ENCODE measurements around the gene CYP17A1.

Gene CYP17A1

DNA sequence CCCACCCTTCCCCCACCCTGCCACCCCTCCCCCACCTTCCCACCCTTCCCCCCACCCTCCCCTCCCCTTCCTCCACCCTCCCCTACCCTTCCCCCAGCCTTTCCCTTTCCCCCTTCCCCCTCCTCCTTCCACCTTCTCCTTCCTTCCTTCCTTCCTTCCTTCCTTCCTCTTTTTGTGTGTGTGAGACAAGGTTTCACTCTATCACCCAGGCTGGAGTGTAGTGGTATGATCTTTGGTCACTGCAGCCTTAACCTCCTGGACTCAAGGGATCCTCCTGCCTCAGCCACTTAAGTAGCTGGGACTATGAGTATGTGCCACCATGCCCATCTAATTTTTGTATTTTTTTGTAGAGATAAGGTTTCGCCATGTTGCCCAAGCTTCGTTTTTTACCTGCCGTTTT lies 35.2 kb downstream of the CYP17A1 start:
- peak; percentile 27 for DNase-seq

DNA sequence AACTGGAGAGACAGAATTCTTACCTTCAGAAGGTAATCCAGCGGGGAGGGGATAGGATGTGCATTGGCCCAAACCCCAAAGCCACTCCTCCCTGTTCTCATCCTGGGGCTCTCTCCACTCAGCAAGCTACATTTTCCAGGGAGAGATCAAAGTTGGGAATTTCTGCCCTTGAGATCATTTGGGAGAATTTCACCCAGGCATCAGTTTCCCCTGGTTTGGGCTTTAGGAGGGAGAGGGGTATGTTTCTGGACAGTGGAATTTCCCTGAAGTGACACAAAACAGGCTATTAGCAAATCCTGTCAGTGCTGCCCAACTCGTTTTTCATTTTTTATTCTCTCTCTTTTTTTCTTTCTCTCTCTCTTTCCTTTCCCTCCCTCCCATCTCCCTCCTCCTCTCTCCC lies 35.7 kb downstream of the CYP17A1 start:
- DNase-seq = no peak

DNA sequence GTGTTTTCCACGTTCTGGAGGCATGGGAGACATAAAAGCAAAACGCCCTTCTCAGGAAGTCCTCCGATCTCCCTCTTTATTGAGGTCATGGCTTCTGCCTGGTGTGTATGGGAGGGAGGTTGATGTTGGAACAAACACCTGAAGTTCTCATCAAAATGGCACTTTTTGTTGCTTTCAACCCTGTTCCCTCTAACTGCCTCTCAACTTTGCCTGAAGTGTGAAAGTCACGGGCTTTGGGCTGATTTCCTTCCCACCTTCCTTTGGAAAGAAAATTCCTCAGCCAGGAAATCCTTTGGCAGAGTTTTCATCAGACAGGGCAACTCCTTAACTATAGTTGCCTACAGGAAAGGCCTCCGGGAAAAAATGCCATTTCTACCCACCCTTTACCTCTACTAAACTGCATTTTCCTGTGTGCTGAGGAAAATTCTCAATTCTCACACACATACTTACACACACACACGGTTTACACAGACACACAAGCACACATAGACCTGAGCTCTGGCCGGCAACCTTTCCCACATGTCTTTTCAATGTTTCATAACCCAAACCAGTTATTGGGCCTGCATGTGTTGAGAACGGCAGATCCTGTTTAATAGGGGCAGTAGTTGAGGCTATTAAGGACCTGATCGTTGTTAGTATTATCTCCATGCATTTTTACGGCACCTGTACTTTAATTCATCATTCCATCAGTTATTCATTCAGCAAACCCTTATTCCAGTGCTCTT lies 36.4 kb downstream of the CYP17A1 start:
- DNase-seq = no peak

DNA sequence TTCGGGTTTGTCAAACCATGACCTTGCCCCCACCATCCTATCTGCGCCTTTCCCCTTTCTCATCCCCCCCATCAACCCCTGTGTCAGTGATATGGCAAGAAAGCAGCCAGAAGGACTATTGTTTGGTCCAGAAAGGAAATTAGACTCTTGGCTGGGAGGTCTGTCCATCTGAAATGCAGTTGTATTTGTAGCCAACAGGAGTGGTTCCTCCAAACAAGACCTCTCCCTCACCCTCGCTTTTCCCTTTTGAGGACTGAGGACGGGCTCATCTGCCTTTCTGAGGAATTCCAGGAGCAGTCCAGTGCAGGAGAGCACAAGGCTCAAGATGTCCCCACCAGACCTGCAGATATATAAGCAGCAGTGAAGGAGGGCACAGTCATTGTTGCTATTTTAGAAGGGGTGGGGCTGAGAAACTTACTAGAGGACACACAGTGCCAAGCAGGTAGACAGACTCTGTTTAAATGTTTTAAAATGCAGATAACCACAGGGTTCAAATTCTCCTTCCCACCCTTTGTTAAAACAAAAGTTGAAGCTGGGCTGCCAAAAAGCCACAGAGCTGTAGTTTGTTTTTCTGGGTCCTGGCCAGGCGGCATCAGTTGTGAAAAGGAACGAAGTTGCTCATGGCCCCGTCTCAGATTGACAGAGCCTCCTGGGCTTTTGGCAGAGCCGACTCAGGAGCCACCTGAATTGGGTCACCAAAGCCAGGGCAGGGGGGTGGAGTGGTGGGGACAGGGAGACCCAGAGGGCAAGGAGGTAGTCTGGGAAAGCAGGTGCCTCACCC lies 37.3 kb downstream of the CYP17A1 start:
- DNase-seq = no peak

DNA sequence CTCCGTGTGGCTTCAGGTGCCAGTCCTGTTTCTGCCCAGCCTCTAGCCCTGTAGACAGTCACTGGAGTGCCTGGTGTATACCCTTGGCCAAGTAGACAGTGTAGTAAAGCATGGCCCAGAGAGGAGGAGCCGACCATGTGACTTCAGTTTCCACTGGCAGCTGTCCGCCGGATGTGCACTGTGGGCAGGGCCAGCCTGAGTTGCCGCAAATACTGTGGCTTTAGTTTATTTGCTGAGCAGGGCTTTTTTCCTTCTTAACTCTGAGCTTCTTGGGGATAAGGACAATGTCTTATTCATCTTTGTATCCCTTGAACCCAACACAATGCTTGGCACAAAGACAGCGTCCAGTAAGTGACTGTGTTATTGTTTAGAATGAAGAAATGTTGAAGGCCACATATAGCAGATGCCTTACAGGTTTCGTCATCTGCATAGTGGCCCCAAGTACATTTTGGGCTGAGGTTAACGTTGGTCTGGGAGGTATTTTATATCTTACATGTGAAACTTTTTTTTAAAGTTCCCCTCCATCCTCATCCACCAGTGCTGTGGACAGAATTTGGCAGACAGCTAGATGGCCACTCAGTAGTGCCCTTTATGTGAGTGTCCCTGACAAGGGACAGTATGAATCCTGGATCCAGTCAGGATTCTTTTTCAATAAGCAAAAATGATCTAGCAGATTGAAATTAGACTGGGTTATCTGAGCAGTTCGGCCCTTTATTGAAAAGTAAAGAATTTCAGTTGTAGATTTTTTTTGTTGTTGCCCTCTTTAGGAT lies 40.6 kb downstream of the CYP17A1 start:
- peak; percentile 90 for DNase-seq

DNA sequence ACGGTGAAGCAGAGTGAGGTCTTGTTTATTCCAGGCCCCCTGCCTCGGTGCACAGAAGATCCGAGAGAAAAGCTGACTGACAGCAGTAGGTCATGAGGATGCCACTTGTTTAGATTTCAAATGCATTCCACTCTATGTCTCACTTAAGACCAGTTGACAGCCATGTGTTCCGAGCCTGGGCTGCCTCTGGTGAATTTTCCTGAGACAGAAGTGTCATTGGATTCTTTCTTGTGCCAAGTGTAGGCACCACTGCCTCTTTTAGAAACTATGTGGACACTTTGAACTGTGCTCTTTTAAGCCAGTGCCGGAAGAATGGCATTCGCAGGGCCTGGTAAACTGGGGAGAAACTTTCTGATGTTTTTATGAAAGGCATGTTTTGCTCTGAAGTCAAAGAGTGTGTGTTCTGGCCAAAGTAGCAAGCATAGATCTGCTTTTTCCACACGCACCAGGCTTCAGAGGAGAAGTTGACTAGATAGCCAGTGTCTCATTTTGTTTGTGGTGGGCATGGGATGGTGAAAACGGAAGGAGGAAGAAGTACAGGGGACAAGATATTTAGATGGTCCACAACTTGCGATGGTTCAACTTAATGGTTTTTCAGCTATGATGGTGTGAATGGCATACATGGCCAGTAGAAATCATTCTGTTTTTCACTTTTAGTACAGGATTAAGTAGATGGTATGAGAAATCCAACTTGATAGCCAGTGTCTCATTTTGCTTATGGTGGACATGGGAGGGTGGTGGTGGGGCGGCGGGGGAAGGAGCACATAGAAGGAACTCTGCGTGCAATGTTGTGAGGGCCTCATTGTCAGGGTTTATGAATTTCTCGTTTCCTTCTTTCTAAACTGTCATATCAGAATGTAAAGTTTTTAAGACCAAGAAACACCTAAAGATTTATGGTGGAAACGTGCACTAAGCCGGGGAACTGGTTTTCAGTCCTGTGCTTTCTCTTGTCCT lies 41.5 kb downstream of the CYP17A1 start:
- peak; percentile 80 for DNase-seq

DNA sequence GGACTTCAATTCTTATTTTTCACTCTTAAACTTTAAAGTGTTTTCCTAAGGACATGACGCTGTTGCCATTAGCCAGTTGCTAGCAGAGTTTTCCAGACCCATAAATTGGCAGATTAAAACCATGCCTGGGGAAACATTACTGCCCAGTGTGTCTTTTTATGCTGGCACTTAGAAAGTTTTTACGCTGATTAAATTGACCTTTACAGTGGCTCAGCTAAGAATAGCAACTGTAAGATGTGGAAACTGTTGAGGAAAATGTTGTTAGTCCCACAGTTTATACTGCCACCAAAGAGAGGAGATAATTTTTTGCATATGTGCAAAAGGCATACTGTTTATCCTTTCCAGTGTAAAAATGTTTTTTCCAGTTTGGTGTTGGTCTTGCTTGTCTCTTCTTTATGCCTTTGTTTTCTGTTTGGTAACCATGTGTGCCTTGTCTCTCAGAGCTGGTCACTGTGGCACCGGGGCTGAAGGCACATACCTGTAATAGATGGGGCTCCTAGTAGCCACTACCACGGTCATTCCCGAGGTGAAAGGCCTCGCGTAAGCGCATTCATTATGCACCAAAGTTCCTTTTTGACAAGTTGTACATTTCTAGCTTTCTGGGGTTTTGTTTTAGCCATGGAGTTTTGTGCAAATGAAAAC lies 45.3 kb downstream of the CYP17A1 start:
- DNase-seq = no peak

DNA sequence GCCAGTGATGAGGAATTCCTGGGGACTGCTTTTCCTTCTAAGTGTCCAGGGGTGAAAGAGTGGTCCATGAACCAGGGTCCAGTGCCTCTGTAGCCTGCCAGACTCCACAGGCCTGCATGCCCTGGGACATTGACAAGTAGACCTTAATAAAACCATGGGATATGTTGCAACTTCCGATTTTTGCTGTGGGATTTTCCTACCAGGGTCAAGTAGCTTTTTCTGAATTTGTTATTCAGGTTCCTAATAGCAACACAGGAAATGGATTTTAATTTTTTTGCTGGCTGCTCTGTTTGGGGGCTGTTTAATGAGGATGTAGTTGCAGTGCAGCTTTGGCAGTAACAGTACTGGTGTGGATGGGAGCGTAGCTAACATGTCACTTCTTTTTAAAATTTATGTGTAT lies 51.4 kb downstream of the CYP17A1 start:
- DNase-seq = peak; percentile 91

DNA sequence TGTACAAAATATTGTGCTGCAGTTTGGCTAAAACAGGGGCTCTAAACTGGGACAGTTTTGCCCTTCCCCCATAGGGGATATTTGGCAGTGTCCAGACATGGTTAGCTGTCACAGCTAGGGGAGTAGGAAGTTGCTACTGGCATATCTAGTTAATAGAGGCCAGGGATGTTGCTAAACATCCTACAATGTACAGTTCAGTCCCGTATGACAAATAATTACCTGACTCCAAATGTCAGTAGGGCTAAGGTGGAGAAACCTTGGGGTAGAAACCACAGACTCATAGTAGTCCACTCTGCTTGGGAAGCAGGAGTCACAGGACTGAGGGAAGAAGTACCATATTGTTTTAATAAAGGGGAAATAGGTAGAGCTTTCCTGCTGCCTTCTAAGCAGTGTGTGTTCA lies 53.6 kb downstream of the CYP17A1 start:
- no peak for DNase-seq

DNA sequence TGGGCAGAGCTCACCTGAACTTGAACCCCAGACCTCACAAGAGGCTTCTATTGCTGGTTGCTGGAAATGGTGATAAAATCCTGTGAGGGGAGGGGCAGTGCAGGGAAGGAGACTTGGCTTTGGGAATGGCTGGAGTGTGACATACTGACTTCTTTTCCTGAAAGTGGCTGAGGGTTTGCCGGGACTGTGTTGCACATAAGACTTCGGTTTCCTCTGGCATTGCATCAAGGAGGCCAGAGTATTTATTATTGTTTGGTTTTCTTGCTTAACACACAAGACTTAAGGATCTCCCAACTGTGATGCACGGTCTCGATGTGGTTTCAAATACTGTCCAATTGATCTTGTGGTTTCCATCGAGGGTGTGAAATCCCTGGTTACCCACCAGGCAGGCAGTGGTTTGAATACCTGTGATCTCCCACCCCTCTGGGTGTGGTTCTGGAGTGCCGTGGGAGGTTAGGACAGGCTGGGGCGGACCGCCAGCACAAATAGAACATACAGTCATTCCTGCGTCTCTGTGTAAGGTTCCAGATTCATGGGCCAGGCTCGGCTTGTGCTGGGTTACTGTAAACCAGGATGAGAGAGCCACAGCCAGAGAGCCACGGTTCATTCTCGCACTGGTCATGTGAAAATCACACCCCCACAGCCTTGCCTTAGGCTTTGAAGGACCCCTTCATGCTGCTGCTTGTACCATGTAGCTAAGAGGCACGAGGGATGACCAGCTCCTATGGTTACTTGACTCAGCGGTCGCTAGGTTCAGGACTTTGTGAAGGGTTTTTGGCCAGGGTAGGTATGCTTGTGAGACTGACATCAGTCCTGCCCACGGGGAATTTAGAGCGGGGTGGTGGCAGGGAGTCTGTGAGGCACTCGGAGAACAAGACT lies 54.3 kb downstream of the CYP17A1 start:
- DNase-seq = peak; percentile 54

DNA sequence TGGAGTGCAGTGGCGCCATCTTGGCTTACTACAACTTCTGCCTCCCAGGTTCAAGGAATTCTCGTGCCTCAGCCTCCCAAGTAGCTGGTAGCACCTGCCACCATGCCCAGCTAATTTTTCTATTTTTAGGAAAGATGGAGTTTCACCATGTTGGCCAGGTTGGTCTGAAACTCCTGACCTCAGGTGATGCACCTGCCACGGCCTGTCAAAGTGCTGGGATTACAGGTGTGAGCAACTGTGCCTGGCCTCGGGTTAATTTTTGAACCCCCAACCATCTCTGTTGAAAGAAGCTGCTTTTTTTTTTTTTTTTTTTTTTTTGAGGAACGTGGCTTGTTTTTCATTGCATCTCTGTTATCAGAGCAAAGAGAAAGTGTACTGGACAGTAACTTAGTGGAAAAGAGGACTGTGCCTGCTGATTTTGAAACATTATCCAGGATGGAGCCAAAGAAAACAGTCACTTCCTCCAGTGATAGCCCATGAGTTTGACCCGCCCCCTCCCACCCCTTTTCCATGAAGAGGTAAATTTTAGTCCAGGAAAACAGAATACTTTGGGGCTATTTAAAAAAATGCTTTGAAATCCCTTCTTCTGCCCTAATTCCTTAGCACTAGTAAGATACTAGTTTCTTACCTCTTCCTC lies 55.2 kb downstream of the CYP17A1 start:
- no peak for DNase-seq

DNA sequence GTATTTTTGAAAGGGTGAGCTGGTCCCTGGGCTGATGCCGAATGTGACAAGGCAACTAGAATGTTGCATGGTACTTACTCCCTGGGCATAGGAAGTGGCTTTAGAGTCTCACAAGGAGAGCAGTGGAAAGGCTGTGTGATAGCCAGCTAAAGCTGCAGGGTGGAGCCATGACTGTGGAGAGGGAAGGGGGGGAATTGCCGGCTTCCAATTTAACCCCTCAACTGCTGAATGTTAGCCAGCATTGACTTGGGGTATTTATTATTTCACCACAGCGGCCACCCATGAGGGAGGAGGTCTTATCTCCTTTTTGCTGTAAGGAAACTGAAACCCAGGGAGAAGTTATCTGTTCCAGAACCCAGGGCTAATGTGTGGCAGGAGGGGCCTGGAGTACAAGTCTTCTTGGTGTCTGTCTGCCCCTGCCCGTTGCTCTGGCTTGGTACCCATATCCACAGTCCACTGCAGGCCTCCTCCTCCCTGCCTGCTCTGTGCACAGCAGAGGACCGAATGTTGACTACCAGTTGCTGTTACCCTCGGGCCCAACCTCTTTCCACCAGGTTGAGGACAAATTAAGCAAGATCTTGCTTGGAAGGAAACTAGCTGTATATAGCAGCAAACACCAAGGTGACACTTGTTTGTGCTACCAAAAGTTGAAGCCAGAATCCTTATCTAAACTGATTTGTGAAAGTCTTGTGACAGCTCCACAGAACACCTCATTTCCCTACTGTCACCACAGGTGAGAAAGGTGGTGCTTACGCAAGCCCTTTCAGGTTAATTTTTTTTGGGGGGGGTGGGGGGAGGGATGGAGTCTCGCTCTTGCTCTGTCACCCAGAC lies 55.9 kb downstream of the CYP17A1 start:
- peak; percentile 14 for DNase-seq

Measured in MV-4-11 (cell line).